Measurements from ENCODE around the gene ULK3. TPM values are rescaled to one million over a fixed set of nuclear protein-coding genes. Genes with fewer than 3 reads are reported as not detected.

The ULK3 gene
- total RNA-seq, 1 experiment from 2014 or later, result 47.6 TPM

DNA sequence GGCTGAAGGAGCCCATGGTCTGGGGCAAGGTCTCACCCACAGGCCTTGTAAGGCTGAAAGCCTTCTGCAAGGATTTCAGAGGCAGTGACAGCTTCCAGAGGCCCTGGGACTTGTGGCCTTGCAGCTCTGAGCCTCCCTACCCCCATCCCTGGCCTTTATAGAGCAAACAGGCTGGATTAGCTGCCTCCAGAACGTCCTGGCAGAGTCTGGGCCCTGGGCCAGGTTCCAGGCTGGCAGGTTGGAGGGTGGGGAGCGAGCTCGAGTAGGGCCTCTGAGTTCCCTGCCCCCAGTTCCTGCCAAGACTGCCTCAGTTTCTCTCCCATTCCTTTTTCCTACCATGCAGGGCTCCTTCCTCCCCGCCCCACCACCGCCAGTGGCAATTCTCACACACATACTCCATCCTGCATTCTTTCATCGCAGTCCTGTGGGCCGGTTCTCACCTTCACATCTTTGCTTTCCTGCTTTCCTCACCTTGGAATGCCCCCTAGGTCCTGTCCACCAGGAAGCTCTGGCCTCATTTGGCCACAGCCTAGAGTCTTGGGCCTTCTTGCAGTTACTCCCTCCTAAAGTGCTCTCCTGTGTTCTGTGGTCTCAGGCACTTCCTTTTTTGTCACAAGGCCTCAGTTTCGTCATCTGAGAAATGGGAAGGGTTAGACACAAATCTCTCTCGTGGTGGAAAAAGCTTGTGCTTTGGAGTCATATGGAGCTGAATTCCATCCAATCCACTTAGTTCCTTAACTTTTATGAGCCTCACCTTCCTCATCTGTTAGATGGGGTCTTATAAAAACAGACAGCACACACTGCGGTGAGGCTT is 27.6 kb downstream of the ULK3 start:
- in situ Hi-C loops (cut with HindIII; ENCODE audit: low pct_unique_long_range_greater_than_20kb, low sequenced_read_pairs), result no loop called here
- DNase-seq (ENCODE audit: low read depth, low spot score), result no peak

DNA sequence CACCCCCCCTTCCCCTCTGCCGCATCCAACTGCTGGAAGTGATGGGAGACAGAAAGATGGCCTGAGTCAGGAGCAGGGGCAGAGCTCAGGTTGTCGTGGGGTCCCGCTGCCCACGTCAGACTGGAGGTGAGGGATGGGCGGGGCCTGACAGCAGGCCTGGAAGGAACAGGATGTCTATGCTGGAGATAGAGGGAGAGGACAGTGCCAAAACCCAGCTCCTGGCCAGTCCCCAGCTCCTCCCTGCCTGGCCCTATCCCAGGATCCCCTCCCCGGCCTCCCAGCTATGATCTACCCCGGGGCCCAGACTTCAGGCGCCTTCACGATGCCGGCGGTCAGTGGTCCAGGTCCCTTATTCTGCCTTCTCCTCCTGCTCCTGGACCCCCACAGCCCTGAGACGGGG is 30.4 kb downstream of the ULK3 start, which contains the start of gene LMAN1L:
TSS of gene LMAN1L (plus strand) at position 303 of the 400 bp plus-strand sequence. CDS start at position 323, 20 bp downstream.
- in situ Hi-C loops (cut with HindIII; ENCODE audit: low pct_unique_long_range_greater_than_20kb, low sequenced_read_pairs), result no loop called here
- no peak for DNase-seq (ENCODE audit: low read depth, low spot score)

DNA sequence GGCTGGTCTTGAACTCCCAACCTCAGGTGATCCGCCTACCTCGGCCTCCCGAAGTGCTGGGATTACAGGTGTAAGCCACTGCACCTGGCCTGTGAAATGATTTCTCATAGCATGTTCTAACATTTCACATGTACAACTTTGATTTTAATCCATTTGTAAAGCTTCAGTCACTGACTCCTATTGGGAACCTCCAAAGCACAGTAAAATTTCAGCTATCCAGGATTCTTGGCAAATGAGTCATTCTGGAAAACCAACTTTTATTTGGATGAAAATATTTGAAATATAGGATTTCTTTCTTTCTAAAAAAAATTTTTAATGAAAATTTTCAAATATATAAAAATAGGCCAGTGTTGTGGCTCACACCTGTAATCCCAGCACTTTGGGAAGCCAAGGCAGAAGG is 33.0 kb downstream of the ULK3 start:
- in situ Hi-C loops (cut with HindIII; ENCODE audit: low pct_unique_long_range_greater_than_20kb, low sequenced_read_pairs), result no loop called here
- DNase-seq (ENCODE audit: low read depth, low spot score), result no peak

DNA sequence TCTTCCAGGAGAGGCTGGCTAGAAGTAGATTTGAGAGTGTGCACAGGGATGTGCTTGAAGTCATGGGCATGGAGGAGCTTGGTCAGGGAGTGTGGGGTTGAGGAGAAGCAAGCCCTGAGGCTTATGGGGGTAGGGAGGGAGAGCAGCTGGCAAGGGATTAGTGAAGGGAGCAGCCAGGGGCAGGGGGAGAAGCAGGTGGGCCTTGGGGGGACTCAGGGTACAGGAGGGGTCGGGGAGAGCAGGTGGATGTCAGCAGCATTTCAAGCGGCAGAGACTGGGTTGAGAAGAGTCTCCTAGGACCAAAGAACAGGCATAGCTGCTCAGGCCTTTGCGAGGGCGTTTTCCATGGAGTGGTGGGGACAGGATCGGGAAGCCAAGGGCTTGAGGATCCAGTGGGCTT is 33.7 kb downstream of the ULK3 start:
- no peak for DNase-seq (ENCODE audit: low read depth, low spot score)
- in situ Hi-C loops (cut with HindIII; ENCODE audit: low pct_unique_long_range_greater_than_20kb, low sequenced_read_pairs), result no loop called here

DNA sequence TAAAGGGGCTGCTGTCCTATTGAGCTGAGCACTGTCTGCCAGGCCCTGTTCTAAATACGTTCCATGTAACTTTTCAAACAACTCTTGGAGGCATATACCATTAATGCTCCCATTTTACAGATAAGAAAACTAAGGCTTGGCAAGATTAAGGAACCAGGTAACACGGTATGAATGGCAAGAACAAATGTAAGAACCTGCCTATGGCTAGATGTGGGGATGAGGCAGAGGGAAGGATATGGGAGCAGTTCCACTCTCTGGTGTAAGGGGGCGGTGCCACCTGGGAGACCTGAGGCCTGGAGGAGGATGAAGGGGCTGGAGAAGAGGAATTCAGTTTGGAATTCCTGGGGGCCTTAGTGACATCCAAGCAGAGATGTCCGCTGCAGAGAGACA is 34.1 kb downstream of the ULK3 start:
- in situ Hi-C loops (cut with HindIII; ENCODE audit: low pct_unique_long_range_greater_than_20kb, low sequenced_read_pairs), result no loop called here
- no peak for DNase-seq (ENCODE audit: low read depth, low spot score)

- in situ Hi-C loops (cut with HindIII; ENCODE audit: low pct_unique_long_range_greater_than_20kb, low sequenced_read_pairs), result no loop called here
These were observed 34.7 kb downstream of the ULK3 start for GRCh38 chr15:74808078-74808839.

GRCh38 chr15:74807282-74807681 is 35.7 kb downstream of the ULK3 start:
- in situ Hi-C loops (cut with HindIII; ENCODE audit: low pct_unique_long_range_greater_than_20kb, low sequenced_read_pairs), result no loop called here
- DNase-seq (ENCODE audit: low read depth, low spot score), result no peak

More at GRCh38 chr15:74808078-74808839, 34.7 kb downstream of the ULK3 start:
- DNase-seq (ENCODE audit: low read depth, low spot score), result no peak

GRCh38 chr15:74804935-74805334 is 38.0 kb downstream of the ULK3 start:
- in situ Hi-C loops (cut with HindIII; ENCODE audit: low pct_unique_long_range_greater_than_20kb, low sequenced_read_pairs), result no loop called here
- no peak for DNase-seq (ENCODE audit: low read depth, low spot score)

DNA sequence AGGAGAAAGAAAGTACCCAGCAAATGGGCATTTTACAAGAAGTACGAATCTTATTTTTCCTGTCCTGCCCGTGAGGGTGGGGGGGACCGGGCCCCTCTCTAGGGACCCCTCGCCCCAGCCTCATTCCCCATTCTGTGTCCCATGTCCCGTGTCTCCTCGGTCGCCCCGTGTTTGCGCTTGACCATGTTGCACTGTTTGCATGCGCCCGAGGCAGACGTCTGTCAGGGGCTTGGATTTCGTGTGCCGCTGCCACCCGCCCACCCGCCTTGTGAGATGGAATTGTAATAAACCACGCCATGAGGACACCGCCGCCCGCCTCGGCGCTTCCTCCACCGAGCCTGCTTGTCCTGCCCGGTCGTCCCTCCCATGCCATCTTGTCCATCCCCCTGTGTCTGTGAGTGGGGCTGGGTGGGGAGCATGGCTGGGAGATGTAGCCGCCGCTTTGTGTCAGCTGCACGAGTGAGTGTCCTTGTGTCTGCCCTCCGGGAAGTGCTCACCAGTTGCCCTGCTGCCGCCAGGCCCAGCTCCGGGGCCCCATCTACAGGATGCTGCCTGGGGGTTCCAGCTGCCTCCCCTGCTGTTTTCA is 40.0 kb downstream of the ULK3 start:
- DNase-seq (ENCODE audit: low read depth, low spot score), result no peak
- in situ Hi-C loops (cut with HindIII; ENCODE audit: low pct_unique_long_range_greater_than_20kb, low sequenced_read_pairs), result no loop called here

DNA sequence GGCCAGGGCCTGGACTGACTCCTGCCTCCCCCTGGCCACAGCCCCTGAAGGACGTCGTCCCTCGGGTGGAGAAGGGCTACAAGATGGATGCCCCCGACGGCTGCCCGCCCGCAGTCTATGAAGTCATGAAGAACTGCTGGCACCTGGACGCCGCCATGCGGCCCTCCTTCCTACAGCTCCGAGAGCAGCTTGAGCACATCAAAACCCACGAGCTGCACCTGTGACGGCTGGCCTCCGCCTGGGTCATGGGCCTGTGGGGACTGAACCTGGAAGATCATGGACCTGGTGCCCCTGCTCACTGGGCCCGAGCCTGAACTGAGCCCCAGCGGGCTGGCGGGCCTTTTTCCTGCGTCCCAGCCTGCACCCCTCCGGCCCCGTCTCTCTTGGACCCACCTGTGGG is 40.7 kb downstream of the ULK3 start:
- in situ Hi-C loops (cut with HindIII; ENCODE audit: low pct_unique_long_range_greater_than_20kb, low sequenced_read_pairs), result no loop called here
- no peak for DNase-seq (ENCODE audit: low read depth, low spot score)

GRCh38 chr15:74801311-74801997 is 41.5 kb downstream of the ULK3 start:
- in situ Hi-C loops (cut with HindIII; ENCODE audit: low pct_unique_long_range_greater_than_20kb, low sequenced_read_pairs), result no loop called here
- no peak for DNase-seq (ENCODE audit: low read depth, low spot score)

DNA sequence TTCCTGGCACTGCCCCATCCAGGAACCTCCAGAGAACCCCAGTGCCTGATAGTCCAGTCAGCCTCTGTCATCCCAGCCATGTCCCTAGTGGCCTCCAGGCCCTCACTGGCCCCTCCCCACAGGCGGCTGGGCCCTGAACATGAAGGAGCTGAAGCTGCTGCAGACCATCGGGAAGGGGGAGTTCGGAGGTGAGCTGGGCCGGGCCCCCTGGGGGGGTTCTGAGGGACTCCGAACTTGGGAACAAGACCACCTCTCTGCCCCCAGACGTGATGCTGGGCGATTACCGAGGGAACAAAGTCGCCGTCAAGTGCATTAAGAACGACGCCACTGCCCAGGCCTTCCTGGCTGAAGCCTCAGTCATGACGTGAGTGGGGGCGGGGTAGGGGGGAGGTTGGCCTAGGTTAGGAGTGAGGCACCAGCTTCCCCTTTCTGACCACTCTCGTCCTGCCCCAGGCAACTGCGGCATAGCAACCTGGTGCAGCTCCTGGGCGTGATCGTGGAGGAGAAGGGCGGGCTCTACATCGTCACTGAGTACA is 42.3 kb downstream of the ULK3 start:
- in situ Hi-C loops (cut with HindIII; ENCODE audit: low pct_unique_long_range_greater_than_20kb, low sequenced_read_pairs), result no loop called here

GRCh38 chr15:74799856-74800558 is 42.9 kb downstream of the ULK3 start:
- in situ Hi-C loops (cut with HindIII; ENCODE audit: low pct_unique_long_range_greater_than_20kb, low sequenced_read_pairs), result no loop called here
- DNase-seq (ENCODE audit: low read depth, low spot score), result peak; percentile 72

More for the DNA sequence above, 42.3 kb downstream of the ULK3 start:
- no peak for DNase-seq (ENCODE audit: low read depth, low spot score)

DNA sequence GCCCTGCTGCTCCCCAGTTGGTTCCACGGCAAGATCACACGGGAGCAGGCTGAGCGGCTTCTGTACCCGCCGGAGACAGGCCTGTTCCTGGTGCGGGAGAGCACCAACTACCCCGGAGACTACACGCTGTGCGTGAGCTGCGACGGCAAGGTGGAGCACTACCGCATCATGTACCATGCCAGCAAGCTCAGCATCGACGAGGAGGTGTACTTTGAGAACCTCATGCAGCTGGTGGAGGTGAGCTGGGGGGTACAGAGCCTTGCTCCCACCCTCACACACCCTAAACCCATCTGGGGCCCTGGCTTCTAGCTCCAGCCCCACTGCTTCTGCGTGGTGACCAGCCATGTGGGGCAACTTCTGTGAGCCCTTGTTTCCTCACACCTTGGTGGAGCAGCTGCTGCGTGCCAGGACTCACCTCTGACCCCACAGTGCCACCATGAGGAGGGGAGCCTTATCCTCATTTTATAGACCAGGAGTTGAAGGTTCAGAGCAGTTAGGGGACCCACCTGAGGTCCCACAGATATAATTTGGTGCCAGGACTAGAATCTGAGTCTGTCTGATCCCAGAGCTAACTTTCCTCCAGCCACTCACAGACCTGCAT is 43.6 kb downstream of the ULK3 start:
- no peak for DNase-seq (ENCODE audit: low read depth, low spot score)
- in situ Hi-C loops (cut with HindIII; ENCODE audit: low pct_unique_long_range_greater_than_20kb, low sequenced_read_pairs), result no loop called here

DNA sequence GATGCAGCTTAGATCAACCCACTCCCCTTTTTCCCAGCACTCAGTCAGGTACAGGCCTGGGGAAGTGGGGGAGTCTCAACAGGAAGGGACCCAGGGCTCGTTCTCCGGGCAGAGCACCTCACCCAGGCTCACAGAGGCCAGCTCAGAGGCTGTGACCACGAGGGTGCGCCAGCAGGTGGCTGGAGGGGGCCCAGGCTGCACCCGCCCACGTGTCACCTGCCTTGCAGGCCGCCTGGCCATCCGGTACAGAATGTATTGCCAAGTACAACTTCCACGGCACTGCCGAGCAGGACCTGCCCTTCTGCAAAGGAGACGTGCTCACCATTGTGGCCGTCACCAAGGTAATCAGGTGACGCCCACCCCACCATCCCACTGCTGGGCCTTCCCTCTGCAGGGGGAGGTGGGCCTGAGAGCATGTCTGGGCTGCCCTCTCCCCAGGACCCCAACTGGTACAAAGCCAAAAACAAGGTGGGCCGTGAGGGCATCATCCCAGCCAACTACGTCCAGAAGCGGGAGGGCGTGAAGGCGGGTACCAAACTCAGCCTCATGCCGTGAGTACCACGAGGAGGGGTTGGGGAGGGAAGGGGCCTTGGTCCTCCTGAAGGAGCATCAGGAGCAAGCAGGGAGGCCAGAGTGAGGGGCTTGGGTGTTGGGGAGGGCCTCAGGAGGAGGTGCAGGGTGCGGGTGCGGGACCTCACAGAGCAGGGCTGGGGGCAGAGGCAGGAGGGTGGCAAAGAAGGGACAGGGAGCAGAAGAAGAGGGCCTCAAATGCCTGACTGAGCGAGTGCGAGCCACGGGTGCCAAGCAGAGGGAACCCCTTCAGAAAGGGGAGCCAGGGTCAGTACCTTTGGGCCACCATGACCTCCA is 44.3 kb downstream of the ULK3 start:
- no peak for DNase-seq (ENCODE audit: low read depth, low spot score)
- in situ Hi-C loops (cut with HindIII; ENCODE audit: low pct_unique_long_range_greater_than_20kb, low sequenced_read_pairs), result no loop called here

All from SK-MEL-5 (cell line).